Neuronal stem cell (in vitro differentiated cells): ENCODE measurements around the gene PARD6A.
A peak's percentile ranks its signal among the peaks of the same experiment; 100 is the strongest.

Experiments
- DNase-seq: peaks from one replicate; pipeline ENCODE4 v3.0.0-alpha.2; 2013; ENCODE audit warnings: low spot score
- H2AFZ ChIP-seq: one replicate; pipeline ENCODE4 v1.6.1; 2013; ENCODE audit warnings: mild to moderate bottlenecking, low read length, inconsistent platforms
- H2AK5ac ChIP-seq: 2 replicates; pipeline ENCODE4 v1.6.1; 2013; ENCODE audit warnings: low read depth, mild to moderate bottlenecking, inconsistent platforms, low read length, moderate library complexity, mixed read lengths
- H2BK120ac ChIP-seq: 2 replicates; pipeline ENCODE4 v1.6.1; 2013; ENCODE audit warnings: low read depth, mild to moderate bottlenecking, inconsistent platforms, low read length, moderate library complexity, mixed read lengths
- H2BK12ac ChIP-seq: one replicate; pipeline ENCODE4 v1.6.1; 2013; ENCODE audit warnings: low read length, inconsistent platforms
- H2BK15ac ChIP-seq: 2 replicates; pipeline ENCODE4 v1.6.1; 2013; ENCODE audit warnings: mild to moderate bottlenecking, low read length, inconsistent platforms, mixed read lengths
- H2BK5ac ChIP-seq: one replicate; pipeline ENCODE4 v1.6.1; 2013; ENCODE audit warnings: inconsistent platforms, mild to moderate bottlenecking, low read length, moderate library complexity
- H3K14ac ChIP-seq: one replicate; pipeline ENCODE4 v1.6.1; 2013; ENCODE audit warnings: low read length, inconsistent platforms
- H3K18ac ChIP-seq: 2 replicates; pipeline ENCODE4 v1.6.1; 2013; ENCODE audit warnings: low read length, inconsistent platforms
- H3K23ac ChIP-seq: 2 replicates; pipeline ENCODE4 v1.6.1; 2013; ENCODE audit warnings: low read depth, mild to moderate bottlenecking, mixed read lengths, low read length, inconsistent platforms; ENCODE audit not compliant: poor library complexity
- H3K27ac ChIP-seq: replicated peaks from 3 replicates; pipeline ENCODE4 v1.5.1; 2013; ENCODE audit warnings: low read length, inconsistent platforms
- H3K27me3 ChIP-seq, 3 experiments: 2 replicates each; pipeline ENCODE4 v1.6.1; 2013; ENCODE audit warnings: low read length in 3 of 3, mild to moderate bottlenecking in 2 of 3, inconsistent platforms in 1 of 3, low read depth in 1 of 3, mixed read lengths in 1 of 3, moderate library complexity in 1 of 3; ENCODE audit not compliant: control insufficient read depth in 3 of 3, insufficient read depth in 3 of 3
- H3K36me3 ChIP-seq, 2 donors: replicated peaks in 1 of 2; 2 replicates each; pipeline ENCODE4 v1.6.1; 2013; ENCODE audit warnings: low read length in 2 of 2; ENCODE audit not compliant: control insufficient read depth in 2 of 2, insufficient read depth in 2 of 2
- H3K4ac ChIP-seq: 2 replicates; pipeline ENCODE4 v1.6.1; 2013; ENCODE audit warnings: inconsistent platforms, mild to moderate bottlenecking, low read length, moderate library complexity
- H3K4me1 ChIP-seq, 2 donors: 1 replicate in 1 of 2; 2 replicates in 1 of 2; pipeline ENCODE4 v1.6.1; 2013; ENCODE audit warnings: low read length in 2 of 2, low read depth in 1 of 2; ENCODE audit not compliant: control insufficient read depth in 2 of 2, insufficient read depth in 1 of 2
- H3K4me2 ChIP-seq: one replicate; pipeline ENCODE4 v1.6.1; 2013; ENCODE audit warnings: mild to moderate bottlenecking, low read length, inconsistent platforms; ENCODE audit not compliant: insufficient read depth, poor library complexity, severe bottlenecking
- H3K4me3 ChIP-seq, 2 donors: 2 replicates each; pipeline ENCODE4 v1.5.1; 2013; ENCODE audit warnings: low read length in 2 of 2, mild to moderate bottlenecking in 2 of 2, inconsistent platforms in 1 of 2, moderate library complexity in 1 of 2
- H3K79me1 ChIP-seq: one replicate; pipeline ENCODE4 v1.6.1; 2013; ENCODE audit warnings: low read depth, mild to moderate bottlenecking, inconsistent platforms, low read length, moderate library complexity
- H3K9ac ChIP-seq: one replicate; pipeline ENCODE4 v1.6.1; 2013; ENCODE audit warnings: mild to moderate bottlenecking, low read depth, low read length, inconsistent platforms; ENCODE audit not compliant: poor library complexity
- H3K9me3 ChIP-seq, 2 donors: replicated peaks in 1 of 2; 2 replicates each; pipeline versions ENCODE3 to v1.6.1; 2013; ENCODE audit warnings: low read length in 2 of 2, mild to moderate bottlenecking in 2 of 2, inconsistent platforms in 1 of 2, low read depth in 1 of 2, mixed read lengths in 1 of 2, moderate library complexity in 1 of 2; ENCODE audit not compliant: control insufficient read depth in 2 of 2, insufficient read depth in 1 of 2
- H4K8ac ChIP-seq: one replicate; pipeline ENCODE4 v1.6.1; 2013; ENCODE audit warnings: low read depth, mild to moderate bottlenecking, inconsistent platforms, low read length, moderate library complexity
- H4K91ac ChIP-seq: one replicate; pipeline ENCODE4 v1.6.1; 2013; ENCODE audit warnings: low read length, low read depth, mild to moderate bottlenecking, inconsistent platforms; ENCODE audit not compliant: poor library complexity
- WGBS, 2 donors: extraction: QIAGEN DNeasy Blood & Tissue Kit; methylation state at CpG; one replicate each; pipeline ENCODE4 v1.1.7; 2013; ENCODE audit warnings: missing lambda C conversion rate in 2 of 2, mixed read lengths in 1 of 2; ENCODE audit not compliant: insufficient read length in 2 of 2, insufficient replicate concordance in 1 of 2; ENCODE audit errors: extremely low coverage in 2 of 2; 5-methylcytosine and 5-hydroxymethylcytosine counted together

PARD6A gene

DNA sequence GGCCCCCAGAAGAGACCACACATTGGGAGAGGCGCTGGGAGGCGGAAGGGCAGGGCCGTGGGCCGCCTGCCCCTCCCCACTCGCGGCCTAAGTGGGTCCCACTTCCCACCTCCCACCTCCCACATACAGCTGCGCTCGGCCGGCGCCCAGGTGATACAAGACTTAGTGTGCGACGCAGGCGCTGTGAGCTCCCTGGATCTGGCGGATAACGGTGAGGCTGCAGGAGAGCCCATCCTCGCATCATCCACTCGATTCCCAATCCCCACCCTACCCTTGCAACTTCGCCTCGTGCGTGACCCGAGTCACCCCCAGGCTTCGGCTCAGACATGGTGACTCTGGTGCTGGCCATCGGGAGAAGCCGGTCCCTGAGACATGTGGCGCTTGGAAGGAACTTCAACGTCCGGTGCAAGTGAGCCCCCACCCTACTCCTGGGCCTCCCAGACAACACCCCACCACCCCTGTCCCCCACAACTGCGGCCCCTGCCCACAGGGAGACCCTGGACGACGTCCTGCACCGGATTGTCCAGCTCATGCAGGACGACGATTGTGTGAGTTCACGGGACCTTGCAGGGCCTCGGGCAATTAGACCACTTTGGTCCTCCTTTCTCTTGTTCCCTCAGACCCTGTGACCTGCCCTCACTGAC is 11.9 kb upstream of the PARD6A start:
- no peaks in the 10 kb centered on the region for H3K36me3 ChIP-seq
- H3K18ac ChIP-seq = peak overlapping the region; percentile 76
- H2BK15ac ChIP-seq = peak overlapping the region; percentile 6
- peak overlapping the region; percentile 30 for H2AK5ac ChIP-seq
- H3K14ac ChIP-seq = no peak overlapping the region
- peak overlapping the region; percentile 69 for H3K23ac ChIP-seq
- H3K4me3 ChIP-seq = peak overlapping the region in 1 of 2 donors; percentile 6
- H2BK120ac ChIP-seq = no peak overlapping the region
- WGBS, 2 donors = no CpG with 5 or more reads among the region's 35 CpGs
- peak overlapping the region; percentile 13 for H3K27ac ChIP-seq
- peaks cover 3 to 77% (median 72%) of the 10 kb centered on the region in 3 experiments for H3K27me3 ChIP-seq
- peak overlapping the region; percentile 0 for H2BK12ac ChIP-seq
- peaks cover 2% of the 10 kb centered on the region for H3K79me1 ChIP-seq
- no peak overlapping the region for H2BK5ac ChIP-seq
- DNase-seq = no peak
- no peak overlapping the region for H3K9ac ChIP-seq
- no peak overlapping the region for H4K91ac ChIP-seq
- no peak overlapping the region for H3K4ac ChIP-seq
- peak overlapping the region; percentile 12 for H3K4me2 ChIP-seq
- peaks cover 0 to 20% of the 10 kb centered on the region in 2 donors for H3K4me1 ChIP-seq
- peak overlapping the region; percentile 78 for H4K8ac ChIP-seq
- no peaks in the 10 kb centered on the region for H3K9me3 ChIP-seq
- no peak overlapping the region for H2AFZ ChIP-seq

DNA sequence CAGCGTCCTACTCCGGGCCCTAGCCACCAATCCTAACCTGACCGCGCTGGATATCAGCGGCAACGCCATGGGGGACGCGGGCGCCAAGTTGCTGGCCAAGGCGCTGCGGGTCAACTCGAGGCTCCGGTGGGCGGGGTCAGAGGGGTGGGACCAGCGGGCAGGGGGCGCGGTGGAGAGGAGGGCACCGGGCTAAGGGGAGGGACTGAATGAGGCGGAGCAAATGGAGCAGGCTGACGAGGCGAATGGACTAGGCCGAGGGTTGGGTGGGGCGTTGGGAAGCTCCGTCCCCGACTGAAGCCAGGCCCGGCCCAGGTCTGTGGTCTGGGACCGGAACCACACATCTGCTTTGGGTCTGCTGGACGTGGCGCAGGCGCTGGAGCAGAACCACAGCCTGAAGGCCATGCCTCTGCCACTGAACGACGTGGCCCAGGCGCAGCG is 11.2 kb upstream of the PARD6A start:
- Histone ChIP-seq H3K18ac (peak overlapping the region; percentile 85), H2BK5ac (no peak overlapping the region), H2AFZ (no peak overlapping the region), H3K79me1 (peaks cover 4% of the 10 kb centered on the region), H3K27me3 (peaks cover 3 to 75% (median 75%) of the 10 kb centered on the region in 3 experiments), H2AK5ac (peak overlapping the region; percentile 90), H2BK15ac (no peak overlapping the region), H3K4ac (no peak overlapping the region), H3K4me3 (peak overlapping the region in 1 of 2 donors; percentile 26), H2BK12ac (peak overlapping the region; percentile 84), H3K14ac (peak overlapping the region; percentile 63), H3K9ac (peak overlapping the region; percentile 21), H3K36me3 (no peaks in the 10 kb centered on the region), H4K91ac (no peak overlapping the region), H3K4me1 (peaks cover 0 to 20% of the 10 kb centered on the region in 2 donors), H2BK120ac (peak overlapping the region; percentile 31), H3K4me2 (peak overlapping the region; percentile 12), H3K27ac (peak overlapping the region; percentile 51), H3K9me3 (no peaks in the 10 kb centered on the region), H3K23ac (peak overlapping the region; percentile 80), H4K8ac (no peak overlapping the region)
- DNase-seq = peak; percentile 65
- WGBS, 2 donors = no CpG with 5 or more reads among the region's 34 CpGs

DNA sequence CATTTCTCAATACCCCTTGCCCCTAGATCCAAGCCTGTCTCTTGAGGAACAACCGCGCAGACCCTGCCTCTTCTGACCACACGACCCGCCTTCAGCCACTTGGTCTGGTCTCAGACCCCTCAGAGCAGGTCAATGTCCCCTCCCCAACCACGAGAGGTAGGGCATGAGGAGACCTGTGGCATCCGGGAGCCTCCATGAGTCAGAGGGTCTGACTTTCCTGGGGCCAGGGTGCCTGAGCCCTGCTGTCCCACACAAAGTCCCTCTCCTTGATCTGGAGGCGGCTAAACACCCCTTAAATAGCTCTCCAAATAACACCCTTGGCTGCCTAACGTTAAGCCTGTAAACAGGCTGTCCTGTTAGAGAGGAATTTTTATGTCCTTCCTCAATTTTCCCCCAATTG is 10.7 kb upstream of the PARD6A start:
- H3K36me3 ChIP-seq = no peaks in the 10 kb centered on the region
- peaks cover 3 to 78% (median 78%) of the 10 kb centered on the region in 3 experiments for H3K27me3 ChIP-seq
- no peak overlapping the region for H2BK5ac ChIP-seq
- H2BK120ac ChIP-seq = peak overlapping the region; percentile 31
- peak overlapping the region; percentile 84 for H2BK12ac ChIP-seq
- H2BK15ac ChIP-seq = no peak overlapping the region
- peak overlapping the region; percentile 21 for H3K9ac ChIP-seq
- H3K4me2 ChIP-seq = peak overlapping the region; percentile 12
- H3K4me3 ChIP-seq = no peak overlapping the region
- no peak overlapping the region for H4K8ac ChIP-seq
- no CpG with 5 or more reads among the region's 8 CpGs for WGBS, 2 donors
- H2AFZ ChIP-seq = no peak overlapping the region
- H3K4me1 ChIP-seq = peaks cover 0 to 20% of the 10 kb centered on the region in 2 donors
- H3K4ac ChIP-seq = no peak overlapping the region
- H3K9me3 ChIP-seq = peaks cover 0 to 2% of the 10 kb centered on the region in 2 donors
- no peak for DNase-seq
- peak overlapping the region; percentile 80 for H3K23ac ChIP-seq
- H3K14ac ChIP-seq = peak overlapping the region; percentile 63
- peak overlapping the region; percentile 85 for H3K18ac ChIP-seq
- no peak overlapping the region for H4K91ac ChIP-seq
- peaks cover 4% of the 10 kb centered on the region for H3K79me1 ChIP-seq
- H2AK5ac ChIP-seq = peak overlapping the region; percentile 90
- no peak overlapping the region for H3K27ac ChIP-seq

DNA sequence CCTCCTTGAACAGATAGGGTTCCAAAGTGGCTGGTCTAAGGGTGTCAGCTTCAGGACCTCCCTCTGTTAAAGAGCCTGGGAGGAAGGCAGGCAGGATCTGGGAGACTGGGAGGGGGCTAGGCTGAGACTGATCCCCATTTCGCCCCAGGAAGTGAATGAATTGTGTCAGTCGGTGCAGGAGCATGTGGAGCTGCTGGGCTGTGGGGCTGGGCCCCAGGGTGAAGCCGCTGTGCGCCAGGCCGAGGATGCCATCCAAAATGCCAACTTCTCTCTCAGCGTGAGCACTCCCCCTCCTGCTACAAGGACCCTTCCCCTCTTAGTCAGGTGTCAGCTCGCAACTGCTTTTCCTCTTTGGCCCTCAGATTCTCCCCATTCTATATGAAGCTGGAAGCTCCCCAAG is 9.7 kb upstream of the PARD6A start:
- Histone ChIP-seq H2AK5ac (no peak overlapping the region), H2BK5ac (no peak overlapping the region), H3K4me1 (peaks cover 0 to 20% of the 10 kb centered on the region in 2 donors), H4K91ac (no peak overlapping the region), H3K27me3 (peaks cover 3 to 68% (median 68%) of the 10 kb centered on the region in 3 experiments), H3K14ac (no peak overlapping the region), H2BK12ac (no peak overlapping the region), H2BK120ac (no peak overlapping the region), H2BK15ac (no peak overlapping the region), H4K8ac (no peak overlapping the region), H3K79me1 (peaks cover 1% of the 10 kb centered on the region), H3K23ac (no peak overlapping the region), H3K4me3 (no peak overlapping the region), H3K9ac (no peak overlapping the region), H3K4me2 (no peak overlapping the region), H3K36me3 (no peaks in the 10 kb centered on the region), H3K18ac (no peak overlapping the region), H3K9me3 (peaks cover 0 to 2% of the 10 kb centered on the region in 2 donors), H3K27ac (no peak overlapping the region), H3K4ac (no peak overlapping the region), H2AFZ (no peak overlapping the region)
- no CpG with 5 or more reads among the region's 7 CpGs for WGBS, 2 donors
- DNase-seq = no peak
